ENCODE measurements around the gene IFITM1. TPM values are rescaled to one million over a fixed set of nuclear protein-coding genes. Genes with fewer than 3 reads are reported as not detected.

The IFITM1 gene
- total RNA-seq, 4 donors from 2014 or later: 224 to 389 (median 247) TPM

DNA sequence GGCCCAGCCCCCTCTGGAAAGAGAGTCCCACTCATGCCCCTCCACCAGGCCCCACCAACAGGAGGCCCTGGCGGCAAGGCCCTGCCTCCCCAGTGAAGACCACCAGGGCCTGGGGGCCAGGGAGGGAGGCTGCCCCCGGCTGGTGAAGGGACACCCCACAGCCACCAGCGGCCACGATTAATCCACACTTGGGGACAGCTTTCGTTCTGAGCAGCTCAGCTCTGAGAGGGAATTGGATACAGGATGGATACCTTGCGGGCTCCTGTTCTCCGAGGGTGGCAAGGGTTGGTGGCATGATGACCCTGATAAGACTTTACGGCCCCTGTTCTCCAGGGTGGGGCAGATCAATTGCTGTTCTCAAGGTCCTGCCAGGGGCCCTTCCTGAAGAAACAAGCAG is 42.5 kb upstream of the IFITM1 start:
- ATAC-seq (ENCODE audit: low FRiP score) (no peak), DNase-seq (ENCODE audit: low spot score) (no peak)
- TF ChIP-seq, protein P1, sequence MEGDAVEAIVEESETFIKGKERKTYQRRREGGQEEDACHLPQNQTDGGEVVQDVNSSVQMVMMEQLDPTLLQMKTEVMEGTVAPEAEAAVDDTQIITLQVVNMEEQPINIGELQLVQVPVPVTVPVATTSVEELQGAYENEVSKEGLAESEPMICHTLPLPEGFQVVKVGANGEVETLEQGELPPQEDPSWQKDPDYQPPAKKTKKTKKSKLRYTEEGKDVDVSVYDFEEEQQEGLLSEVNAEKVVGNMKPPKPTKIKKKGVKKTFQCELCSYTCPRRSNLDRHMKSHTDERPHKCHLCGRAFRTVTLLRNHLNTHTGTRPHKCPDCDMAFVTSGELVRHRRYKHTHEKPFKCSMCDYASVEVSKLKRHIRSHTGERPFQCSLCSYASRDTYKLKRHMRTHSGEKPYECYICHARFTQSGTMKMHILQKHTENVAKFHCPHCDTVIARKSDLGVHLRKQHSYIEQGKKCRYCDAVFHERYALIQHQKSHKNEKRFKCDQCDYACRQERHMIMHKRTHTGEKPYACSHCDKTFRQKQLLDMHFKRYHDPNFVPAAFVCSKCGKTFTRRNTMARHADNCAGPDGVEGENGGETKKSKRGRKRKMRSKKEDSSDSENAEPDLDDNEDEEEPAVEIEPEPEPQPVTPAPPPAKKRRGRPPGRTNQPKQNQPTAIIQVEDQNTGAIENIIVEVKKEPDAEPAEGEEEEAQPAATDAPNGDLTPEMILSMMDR (IDR thresholded peaks at IDR 0.05): no peak

DNA sequence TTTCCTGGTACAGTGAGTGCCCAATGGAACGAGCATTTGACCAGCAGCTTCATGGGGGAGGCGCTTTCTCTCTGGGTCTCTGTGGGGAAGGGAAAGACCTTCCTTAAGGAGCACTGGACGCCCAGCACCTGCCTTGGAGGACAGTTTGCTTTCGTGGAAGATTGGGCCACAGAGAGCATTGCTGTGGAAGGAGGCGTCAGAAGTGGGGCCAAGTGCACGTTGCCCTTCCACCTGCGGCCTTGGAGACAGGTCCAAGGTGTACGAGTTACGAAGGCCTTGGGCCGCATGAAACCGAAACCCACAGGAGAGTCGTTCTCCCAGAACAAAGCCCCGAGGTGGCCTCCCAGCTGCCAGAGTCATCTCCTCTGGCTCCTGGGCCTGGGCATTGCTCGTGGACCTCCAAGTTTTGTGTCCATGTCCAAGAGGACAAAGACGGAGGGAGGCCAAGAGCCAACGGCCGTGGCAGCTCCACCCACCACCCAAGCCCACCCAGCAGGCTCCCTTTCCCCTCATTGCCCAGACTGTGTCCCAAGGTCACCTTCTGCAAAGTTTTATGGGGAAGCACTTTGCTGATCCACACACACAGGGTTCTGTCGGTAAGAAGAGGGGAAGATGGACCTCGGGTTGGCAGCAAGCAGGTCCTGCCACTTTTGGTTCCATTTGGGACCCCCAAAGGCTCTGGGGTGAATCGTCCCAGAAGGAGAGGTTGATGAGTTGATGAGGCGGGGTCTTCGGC is 41.5 kb upstream of the IFITM1 start:
- DNase-seq (ENCODE audit: low spot score): no peak

DNA sequence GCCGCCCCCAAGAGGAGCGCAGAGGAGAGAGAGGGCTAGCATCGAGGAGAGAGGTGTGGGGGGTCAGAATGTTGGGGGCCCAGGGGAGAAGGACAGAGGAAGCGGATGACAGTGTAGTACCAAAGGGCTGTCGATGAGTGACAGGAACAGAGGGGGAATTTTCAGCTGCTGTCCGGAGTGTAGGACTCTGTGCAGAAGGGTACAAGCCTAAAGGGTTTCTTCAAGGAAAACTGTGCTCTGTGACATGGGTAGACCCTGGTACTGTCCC is 41.0 kb upstream of the IFITM1 start:
- no peak for ATAC-seq (ENCODE audit: low FRiP score)
- DNase-seq (ENCODE audit: low spot score): no peak
- TF ChIP-seq, protein P1 (IDR thresholded peaks at IDR 0.05): no peak

More for the DNA sequence above, 41.5 kb upstream of the IFITM1 start:
- TF ChIP-seq, protein P1 (IDR thresholded peaks at IDR 0.05): no peak
- no peak for ATAC-seq (ENCODE audit: low FRiP score)

DNA sequence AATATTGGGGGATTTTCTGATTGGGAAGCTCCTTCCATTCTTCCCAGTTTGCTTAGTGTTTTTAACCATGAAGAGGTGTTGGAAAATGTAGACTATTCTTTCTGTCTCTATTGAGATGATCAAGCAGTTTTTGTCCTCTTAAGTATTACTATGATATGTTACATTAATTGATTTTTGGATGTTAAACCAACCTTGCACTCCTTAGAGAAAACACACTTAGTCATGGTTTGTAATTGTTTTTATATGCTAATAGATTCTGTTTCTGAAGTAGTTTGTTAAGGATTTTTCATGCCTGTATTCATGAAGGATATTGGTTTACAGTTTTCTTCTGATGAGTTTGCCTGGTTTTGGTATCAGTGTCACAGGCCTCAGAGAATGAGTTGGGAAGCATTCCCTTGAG is 37.6 kb upstream of the IFITM1 start:
- ATAC-seq (ENCODE audit: low FRiP score) (no peak), DNase-seq (ENCODE audit: low spot score) (no peak)
- TF ChIP-seq, protein P1 (IDR thresholded peaks at IDR 0.05): no peak

DNA sequence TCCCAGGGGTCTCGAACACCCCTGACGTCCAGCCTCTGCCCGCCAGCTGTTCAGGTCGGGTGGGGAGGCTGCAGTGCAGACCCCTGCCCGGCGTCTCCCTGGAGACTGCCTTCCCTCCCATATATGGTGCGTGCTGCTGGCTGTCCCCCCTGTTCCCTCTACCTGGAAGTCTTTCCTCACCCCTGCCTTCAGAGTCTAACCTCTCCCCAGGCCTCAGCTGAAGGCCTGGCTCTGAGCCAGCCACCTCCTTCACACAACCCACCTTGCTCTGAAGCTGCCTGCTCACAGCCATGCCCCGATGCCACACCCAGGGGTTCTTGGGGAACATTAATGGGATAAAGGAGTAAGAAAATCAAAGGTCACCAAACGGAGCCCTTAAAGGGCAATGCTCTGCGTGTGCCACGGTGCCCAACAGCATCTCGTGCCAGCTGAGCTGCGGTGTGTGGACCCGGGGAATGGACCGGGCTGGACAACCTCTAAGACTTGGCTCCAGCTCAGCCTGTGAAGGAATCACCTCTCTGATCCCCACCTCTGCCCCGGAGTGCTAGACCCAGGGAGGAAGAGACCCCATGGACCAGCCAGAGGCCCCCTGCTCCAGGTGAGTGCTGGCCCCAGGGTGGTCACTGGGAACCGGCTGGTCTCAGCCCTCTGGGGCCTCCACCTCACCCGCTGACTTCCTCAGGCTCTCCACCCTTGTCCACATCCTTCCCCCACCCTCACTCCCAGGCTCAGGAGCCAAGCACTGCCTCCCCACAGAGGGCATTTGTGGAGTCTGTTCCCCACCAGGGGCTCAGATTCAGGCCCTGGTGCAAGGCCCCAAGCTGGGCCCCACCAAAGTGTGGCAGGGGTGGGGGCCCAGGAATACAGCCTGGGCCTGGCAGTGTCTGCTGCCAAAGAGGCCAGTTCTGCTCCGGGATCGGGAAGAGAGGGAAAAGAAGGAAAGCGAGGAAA is 35.6 kb upstream of the IFITM1 start, which contains the start of gene NLRP6:
Gene NLRP6, plus strand, starts transcription at position 407 of the 951 bp plus-strand sequence. Its CDS starts 163 bp downstream, at position 570.
- ATAC-seq (ENCODE audit: low FRiP score) (no peak), DNase-seq (ENCODE audit: low spot score) (no peak)
- TF ChIP-seq, protein P1 (IDR thresholded peaks at IDR 0.05): no peak

DNA sequence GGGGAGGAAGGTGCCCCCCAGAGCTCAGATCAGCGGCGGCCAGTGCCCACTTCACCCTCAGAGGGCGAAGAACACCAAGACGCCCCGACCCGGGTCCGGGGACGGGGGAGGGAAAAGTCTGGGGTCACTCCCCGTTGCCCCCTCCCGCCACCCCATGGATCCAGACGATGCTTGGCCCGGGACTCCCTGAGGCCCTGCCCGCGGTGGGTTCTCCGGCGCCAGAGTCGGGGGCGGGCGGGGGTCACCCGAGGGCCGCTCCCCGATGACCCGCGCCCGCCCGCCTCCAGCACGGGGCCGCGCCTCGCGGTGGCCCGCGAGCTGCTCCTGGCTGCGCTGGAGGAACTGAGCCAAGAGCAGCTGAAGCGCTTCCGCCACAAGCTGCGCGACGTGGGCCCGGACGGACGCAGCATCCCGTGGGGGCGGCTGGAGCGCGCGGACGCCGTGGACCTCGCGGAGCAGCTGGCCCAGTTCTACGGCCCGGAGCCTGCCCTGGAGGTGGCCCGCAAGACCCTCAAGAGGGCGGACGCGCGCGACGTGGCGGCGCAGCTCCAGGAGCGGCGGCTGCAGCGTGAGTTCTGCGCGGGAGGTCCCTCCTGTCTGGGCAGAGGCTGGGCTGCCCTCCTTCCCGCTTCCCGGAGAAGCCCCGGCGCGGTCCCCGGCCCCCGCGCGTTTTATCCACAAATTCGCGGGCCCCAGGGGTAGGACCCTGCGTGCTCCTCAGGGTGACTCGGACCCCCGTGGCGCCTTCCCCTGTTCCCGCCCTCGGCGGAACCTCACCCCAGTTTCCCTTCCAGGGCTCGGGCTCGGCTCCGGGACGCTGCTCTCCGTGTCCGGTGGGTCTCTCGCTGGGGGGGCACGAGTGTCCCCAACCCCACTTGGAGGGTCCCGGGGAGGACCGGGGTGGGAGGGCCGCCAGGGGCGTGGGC is 34.5 kb upstream of the IFITM1 start:
- ATAC-seq (ENCODE audit: low FRiP score) (no peak), DNase-seq (ENCODE audit: low spot score) (no peak)
- TF ChIP-seq, protein P1 (IDR thresholded peaks at IDR 0.05): no peak

Measured in omental fat pad (tissue), 4 donors.